Ovary (tissue), 9 donors: ENCODE data around the gene MDC1. TPM values are rescaled to one million over a fixed set of nuclear protein-coding genes. Genes with fewer than 3 reads are reported as not detected.
A peak's percentile ranks its signal among the peaks of the same experiment; 100 is the strongest.
"Not testable (repeated sequence)": the region's sequence is repeated elsewhere in the genome, so short reads cannot be mapped to it uniquely, and the experiment has no call there.

ENCODE experiments used
- DNase-seq, 5 donors: peaks; one replicate each; pipeline ENCODE4 v3.0.0-alpha.2; 2019 to 2020
- H3K27ac ChIP-seq, 2 donors: fragments of 200-600 bp; one replicate each; pipeline versions ENCODE4 v1.5.1 to v1.8.0; 2019 to 2022
- H3K27me3 ChIP-seq: fragments of 200-600 bp; one replicate; pipeline ENCODE4 v1.8.0; 2022
- H3K36me3 ChIP-seq: fragments of 200-600 bp; sonication (generic); one replicate; pipeline ENCODE4 v1.5.1; 2019
- H3K4me1 ChIP-seq: one replicate; pipeline ENCODE4 v1.8.1; 2013; ENCODE audit warnings: mild to moderate bottlenecking, moderate library complexity; ENCODE audit not compliant: insufficient read depth
- H3K4me3 ChIP-seq: fragments of 200-600 bp; sonication (generic); one replicate; pipeline ENCODE4 v1.5.1; 2017
- H3K9me3 ChIP-seq, 2 donors: fragments of 200-600 bp in 1 of 2; sonication (generic) in 1 of 2; one replicate each; pipeline versions ENCODE4 v1.5.1 to v1.8.1; 2013 to 2019; ENCODE audit warnings: mild to moderate bottlenecking in 1 of 2, moderate library complexity in 1 of 2
- CTCF ChIP-seq, 3 donors: fragments of 450-650 bp in 2 of 3; fragments of 200-600 bp in 1 of 3; IDR thresholded peaks; one replicate each; pipeline versions ENCODE4 v1.5.1 to v1.8.0; 2016 to 2022; ENCODE audit warnings: antibody characterized with exemption in 3 of 3, mild to moderate bottlenecking in 1 of 3
- EP300 ChIP-seq: sonication (generic); formaldehyde crosslinking; IDR thresholded peaks from one replicate; pipeline ENCODE4 v1.6.1; 2017; ENCODE audit warnings: antibody characterized with exemption
- POLR2A ChIP-seq: fragments of 450-650 bp; IDR thresholded peaks from one replicate; pipeline ENCODE4 v1.6.1; 2017; ENCODE audit warnings: antibody characterized with exemption, mild to moderate bottlenecking, moderate library complexity
- WGBS, 3 donors: extraction: QIAGEN DNeasy Blood & Tissue Kit in 1 of 3; methylation state at CpG; one replicate each; pipeline versions ENCODE4 v1.1.5 to v1.1.7; 2013 to 2017; 5-methylcytosine and 5-hydroxymethylcytosine counted together
- intact Hi-C, 4 donors: fragments of 100-400 bp; cut with DNase I; formaldehyde crosslinking; loops; one replicate each; pipeline versions ENCODE4 v1.11.0 to v1.15.1; 2022 to 2023
- polyA plus RNA-seq, 2 donors: library from polyadenylated mRNA; stranded (reverse); fragments of 200-250 nt in 1 of 2; fragments of 350-450 nt in 1 of 2; fragmentation: Illumina TruSeq in 1 of 2; extraction: RNeasy Lipid Tissue Mini Kit (QIAGEN cat#74804) in 1 of 2; gene quantifications; one replicate each; pipeline ENCODE4 v1.2.3, GENCODE V29; 2013 to 2014
- total RNA-seq, 7 donors: library from RNA; depleted of rRNA in 2 of 7; stranded (reverse); fragments of >200 nt in 2 of 7; fragmentation: NEBNext Ultra II Directional in 3 of 7; extraction: Animal tissue kit (Norgen Biotek cat#: 25700) in 3 of 7; gene quantifications; one replicate each; pipeline versions ENCODE4 v1.1.0 to v1.2.4, GENCODE V29; 2016 to 2023
- donor health status: DM: no; HTN: no; CAD: no; lungs with moderate emphysema.
- donor health status: DM: no; HTN: no; CAD: no.
- donor health status: Bipolar disorder and iron deficiency.
- donor health status: DM: yes; HTN: yes; CAD: no.
- donor health status: DM: no; HTN: no; CAD: no.
- donor health status: DM: yes; HTN: yes; CAD: no.

MDC1 gene
- total and polyA plus RNA-seq, 9 donors = 13.1 to 62.5 (median 39.2) TPM

GRCh38 chr6:30757261-30757904 lies 40.3 kb upstream of the MDC1 start:
- Histone ChIP-seq H3K4me1 (peaks cover 7% of the 10 kb centered on the region), H3K27me3 (no peaks in the 10 kb centered on the region), H3K9me3 (no peaks in the 10 kb centered on the region), H3K36me3 (no peaks in the 10 kb centered on the region), H3K27ac (no peak overlapping the region), H3K4me3 (no peak overlapping the region)
- 90 to 96% (median 91%) methylated on average over 1 of the region's 1 CpG for WGBS, 3 donors
- intact Hi-C loops = no loop called here
- TF ChIP-seq POLR2A (no peak), EP300 (no peak), CTCF (IDR thresholded peaks at IDR 0.05) (no peak)
- no peak for DNase-seq

- H3K27ac ChIP-seq, intact Hi-C loops, DNase-seq, H3K4me3 ChIP-seq, H3K27me3 ChIP-seq, H3K9me3 ChIP-seq, H3K36me3 ChIP-seq: not testable (repeated sequence)
- H3K4me1 ChIP-seq = peaks cover 11% of the 10 kb centered on the region
- 93 to 96% (median 94%) methylated on average over 7 of the region's 7 CpGs for WGBS, 3 donors
Observed at GRCh38 chr6:30756405-30757003, 39.4 kb upstream of the MDC1 start.

GRCh38 chr6:30754631-30755030 lies 37.5 kb upstream of the MDC1 start:
- H3K27me3 ChIP-seq = no peaks in the 10 kb centered on the region
- 81 to 86% (median 83%) methylated on average over 3 of the region's 3 CpGs for WGBS, 3 donors
- TF ChIP-seq POLR2A = no peak
- DNase-seq = no peak
- H3K36me3 ChIP-seq = no peaks in the 10 kb centered on the region
- H3K27ac ChIP-seq = no peak overlapping the region
- H3K9me3 ChIP-seq = no peaks in the 10 kb centered on the region
- H3K4me1 ChIP-seq = peaks cover 12% of the 10 kb centered on the region
- intact Hi-C loops = loop anchor here in 1 of 4 donors (5.0 kb wide), 1 partner anchor 58 kb away; no protein-coding TSS in a partner anchor
- no peak overlapping the region for H3K4me3 ChIP-seq

- no peaks in the 10 kb centered on the region for H3K9me3 ChIP-seq
- TF ChIP-seq EP300 = no peak
- TF ChIP-seq CTCF (IDR thresholded peaks at IDR 0.05) = no peak
- TF ChIP-seq POLR2A = no peak
- DNase-seq = peak; percentile 74 to 94 (median 91)
- peaks cover 18% of the 10 kb centered on the region for H3K4me1 ChIP-seq
- 32 to 39% (median 34%) methylated on average over 12 of the region's 12 CpGs for WGBS, 3 donors
- no peak overlapping the region for H3K4me3 ChIP-seq
- intact Hi-C loops = loop anchor here in 1 of 4 donors (5.0 kb wide), 1 partner anchor 60 kb away; no protein-coding TSS in a partner anchor
- H3K27ac ChIP-seq = peak overlapping the region in 1 of 2 donors; percentile 80
- no peaks in the 10 kb centered on the region for H3K36me3 ChIP-seq
- no peaks in the 10 kb centered on the region for H3K27me3 ChIP-seq
Observed at GRCh38 chr6:30752157-30752927, 35.3 kb upstream of the MDC1 start.

- no peak overlapping the region for H3K27ac ChIP-seq
- no peak overlapping the region for H3K4me3 ChIP-seq
- no peaks in the 10 kb centered on the region for H3K36me3 ChIP-seq
- no peaks in the 10 kb centered on the region for H3K9me3 ChIP-seq
- intact Hi-C loops = loop anchor here in 1 of 4 donors (5.0 kb wide), 1 partner anchor 62 kb away; no protein-coding TSS in a partner anchor
- no peaks in the 10 kb centered on the region for H3K27me3 ChIP-seq
- DNase-seq = no peak
- no peak for TF ChIP-seq CTCF (IDR thresholded peaks at IDR 0.05)
- TF ChIP-seq POLR2A = no peak
- TF ChIP-seq EP300 = no peak
- peaks cover 18% of the 10 kb centered on the region for H3K4me1 ChIP-seq
Observed at GRCh38 chr6:30750379-30750668, 33.2 kb upstream of the MDC1 start.
